ENCODE measurements around the gene C16orf95. TPM values are rescaled to one million over a fixed set of nuclear protein-coding genes. Genes with fewer than 3 reads are reported as not detected.
"Not testable (repeated sequence)": the region's sequence is repeated elsewhere in the genome, so short reads cannot be mapped to it uniquely, and the experiment has no call there.

Gene C16orf95
- total RNA-seq, 1 donor from 2014 or later = 2.4 TPM

DNA sequence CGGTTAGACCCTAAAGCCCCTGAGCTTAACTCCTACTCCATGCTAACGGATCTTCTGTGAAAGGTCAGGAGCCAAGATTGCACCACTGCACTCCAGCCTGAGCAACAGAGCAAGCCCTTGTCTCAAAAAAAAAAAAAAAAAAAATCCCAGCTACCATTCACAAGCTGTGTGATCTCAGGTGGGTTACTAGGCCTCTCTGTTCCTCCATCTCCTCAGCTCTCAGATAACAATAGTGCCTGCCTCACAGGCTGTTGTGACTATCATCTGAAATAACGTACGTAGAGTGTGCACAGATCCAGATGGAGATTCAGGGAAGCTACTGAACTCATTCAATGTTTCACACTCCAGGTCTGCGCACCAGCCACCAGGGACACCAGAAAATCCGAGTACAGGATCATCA lies 57.8 kb downstream of the C16orf95 start:
- no peak for DNase-seq (ENCODE audit: low spot score in 2 of 2)
- FAIRE-seq = no peak

DNA sequence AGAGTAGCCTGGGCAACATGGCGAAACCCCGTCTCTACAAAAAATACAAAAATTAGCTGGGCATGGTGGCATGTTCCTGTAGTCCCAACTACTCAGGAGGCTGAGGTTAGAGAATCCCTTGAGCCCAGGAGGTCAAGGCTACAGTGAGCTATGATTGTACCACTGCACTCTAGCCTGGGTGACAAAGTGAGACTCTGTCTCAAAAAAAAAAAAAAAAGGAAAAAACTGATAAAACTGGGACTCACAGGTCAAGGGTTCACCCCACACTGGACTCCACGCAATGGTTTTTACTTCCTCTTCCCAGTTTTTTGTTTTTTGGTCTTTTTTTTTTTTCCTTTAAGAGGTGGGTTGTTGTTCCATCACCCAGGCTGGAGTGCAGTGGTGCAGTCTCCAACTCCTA lies 58.5 kb downstream of the C16orf95 start:
- FAIRE-seq = not testable (repeated sequence)

DNA sequence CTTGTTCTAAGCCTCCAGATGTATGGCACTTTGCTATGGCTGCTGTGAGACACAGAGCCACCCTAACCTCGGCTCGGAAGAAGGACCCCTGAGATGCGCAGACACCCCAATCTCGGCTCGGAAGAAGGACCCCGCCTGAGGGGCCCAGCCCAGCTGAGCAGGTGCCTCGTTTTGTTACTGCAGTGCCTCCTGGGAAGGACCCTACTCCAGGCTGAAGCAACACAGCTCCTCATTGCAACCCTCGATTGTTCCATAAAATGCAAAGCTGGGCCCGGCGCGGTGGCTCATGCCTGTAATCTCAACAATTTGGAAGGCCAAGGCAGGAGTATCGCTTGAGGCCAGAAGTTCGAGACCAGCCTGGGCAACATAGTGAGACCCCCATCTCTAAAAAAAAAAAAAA lies 61.3 kb downstream of the C16orf95 start:
- DNase-seq (ENCODE audit: low spot score in 2 of 2) = no peak
- FAIRE-seq = no peak

More for the DNA sequence above, 58.5 kb downstream of the C16orf95 start:
- not testable (repeated sequence) for DNase-seq (ENCODE audit: low spot score in 2 of 2)

DNA sequence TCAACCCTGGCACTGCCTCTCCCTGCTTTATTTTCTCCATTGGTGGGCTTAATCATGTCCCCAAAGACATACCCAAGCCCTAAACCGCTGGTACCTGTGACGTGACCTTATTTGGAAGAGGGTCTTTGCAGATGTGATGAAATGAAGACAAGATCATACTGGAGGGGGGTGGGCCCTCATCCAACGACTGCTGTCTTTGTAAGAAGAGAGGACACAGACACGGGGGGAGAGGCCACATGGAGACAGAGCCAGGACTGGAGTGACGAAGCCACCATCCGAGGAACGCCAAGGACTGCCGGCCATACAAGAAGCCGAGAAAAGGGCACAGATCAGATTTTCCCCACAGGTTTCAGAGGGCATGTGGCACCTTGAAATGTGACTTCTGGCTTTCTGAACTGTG lies 62.5 kb downstream of the C16orf95 start:
- DNase-seq (ENCODE audit: low spot score in 2 of 2) = no peak

DNA sequence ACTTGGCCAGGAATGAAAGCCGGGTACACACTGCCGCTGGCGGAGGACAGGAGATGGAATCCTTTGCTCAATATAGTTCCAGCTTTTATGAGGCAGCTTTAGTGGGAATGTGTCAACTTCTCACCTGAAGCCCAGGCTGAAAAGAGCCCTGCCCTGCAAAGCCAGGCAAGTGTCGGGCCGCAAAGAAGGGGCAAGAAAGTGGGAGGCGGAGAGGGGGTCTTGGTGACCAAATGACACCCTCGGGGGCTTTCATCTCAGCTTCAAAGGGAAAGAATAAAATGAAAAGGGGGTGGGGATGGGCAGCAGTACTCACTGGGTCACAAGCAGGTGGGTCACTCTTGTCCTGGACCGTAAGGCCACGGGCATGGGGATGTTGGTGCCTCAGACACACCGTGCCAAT lies 62.9 kb downstream of the C16orf95 start:
- DNase-seq (ENCODE audit: low spot score in 2 of 2) (no peak), FAIRE-seq (no peak)

More for the DNA sequence above, 62.5 kb downstream of the C16orf95 start:
- no peak for FAIRE-seq

DNA sequence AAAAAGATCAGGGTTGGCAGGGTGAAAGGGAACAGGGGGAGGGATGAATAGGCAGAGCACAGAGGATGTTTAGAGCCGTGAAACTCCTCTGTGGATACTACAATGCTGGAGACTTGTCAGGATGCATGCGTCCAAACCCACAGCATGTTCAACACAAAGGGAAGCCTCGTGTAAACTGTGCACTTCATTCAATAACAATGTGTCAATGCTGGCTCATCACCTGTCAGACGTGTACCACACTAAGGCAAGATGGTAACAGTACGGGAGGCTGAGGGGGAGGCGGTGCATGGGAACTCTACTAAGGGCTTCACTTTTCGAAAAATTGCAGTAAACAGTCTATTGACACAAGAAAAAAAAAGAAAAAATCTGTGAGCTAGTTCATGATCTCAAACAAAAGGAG lies 63.7 kb downstream of the C16orf95 start:
- DNase-seq (ENCODE audit: low spot score in 2 of 2) (no peak), FAIRE-seq (no peak)

Small RNAs within 50 kb of the gene (small RNA-seq; reads per million reads assigned to genes)
- not detected for gene AC010531.2

Other genes starting within 250 kb of the C16orf95 start
- 22.8 TPM for gene FBXO31, start 66.4 kb upstream of the C16orf95 start, total RNA-seq
- 24.5 TPM for gene MAP1LC3B, start 74.9 kb upstream of the C16orf95 start, total RNA-seq
- 26.1 TPM for gene ZCCHC14, start 175.6 kb upstream of the C16orf95 start, total RNA-seq

Data from frontal cortex (tissue), 4 donors.